Right forelimb (tissue), 1 donor: ENCODE results near the gene ANKLE1.

Experiments
- DNase-seq: peaks from one replicate; pipeline ENCODE4 v3.0.0-alpha.2; 2018

Gene ANKLE1, protein sequence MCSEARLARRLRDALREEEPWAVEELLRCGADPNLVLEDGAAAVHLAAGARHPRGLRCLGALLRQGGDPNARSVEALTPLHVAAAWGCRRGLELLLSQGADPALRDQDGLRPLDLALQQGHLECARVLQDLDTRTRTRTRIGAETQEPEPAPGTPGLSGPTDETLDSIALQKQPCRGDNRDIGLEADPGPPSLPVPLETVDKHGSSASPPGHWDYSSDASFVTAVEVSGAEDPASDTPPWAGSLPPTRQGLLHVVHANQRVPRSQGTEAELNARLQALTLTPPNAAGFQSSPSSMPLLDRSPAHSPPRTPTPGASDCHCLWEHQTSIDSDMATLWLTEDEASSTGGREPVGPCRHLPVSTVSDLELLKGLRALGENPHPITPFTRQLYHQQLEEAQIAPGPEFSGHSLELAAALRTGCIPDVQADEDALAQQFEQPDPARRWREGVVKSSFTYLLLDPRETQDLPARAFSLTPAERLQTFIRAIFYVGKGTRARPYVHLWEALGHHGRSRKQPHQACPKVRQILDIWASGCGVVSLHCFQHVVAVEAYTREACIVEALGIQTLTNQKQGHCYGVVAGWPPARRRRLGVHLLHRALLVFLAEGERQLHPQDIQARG

DNA sequence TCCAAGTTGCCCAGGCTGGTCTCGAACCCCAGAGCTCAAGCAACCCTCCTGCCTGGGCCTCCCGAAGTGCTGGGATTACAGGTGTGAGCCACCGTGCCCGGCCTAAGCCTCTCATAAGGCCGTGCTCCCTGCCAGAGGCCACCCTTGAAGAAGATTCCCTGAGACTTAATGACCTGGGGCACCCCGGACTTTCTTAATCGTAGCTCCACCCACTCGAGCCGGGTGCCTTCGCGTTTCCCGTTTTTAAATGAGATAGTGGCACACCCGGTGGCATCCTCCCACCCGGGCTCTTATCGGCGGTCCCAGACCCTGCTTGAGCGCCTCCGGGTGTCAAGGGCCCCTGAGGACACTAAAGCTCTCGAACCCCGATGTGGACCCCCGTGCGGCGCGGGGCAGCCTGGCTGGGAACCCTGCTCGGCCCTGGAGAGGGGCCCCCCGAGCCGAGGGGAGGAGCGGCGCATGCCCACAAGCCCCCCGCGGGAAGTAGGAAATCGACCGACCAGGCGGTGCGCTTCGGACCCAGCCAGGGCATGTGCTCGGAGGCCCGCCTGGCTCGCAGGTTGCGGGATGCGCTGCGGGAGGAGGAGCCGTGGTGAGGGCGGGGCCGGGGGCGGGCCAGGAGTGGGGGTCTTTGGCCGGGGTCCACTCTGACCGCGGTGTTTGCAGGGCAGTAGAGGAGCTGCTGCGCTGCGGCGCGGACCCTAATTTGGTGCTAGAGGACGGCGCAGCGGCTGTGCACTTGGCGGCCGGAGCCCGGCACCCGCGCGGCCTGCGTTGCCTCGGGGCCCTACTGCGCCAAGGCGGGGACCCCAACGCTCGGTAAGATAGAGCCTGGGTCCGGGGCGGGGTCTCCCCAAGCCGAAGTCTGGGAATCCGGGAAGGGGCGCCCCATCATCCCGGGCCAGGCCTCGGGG lies at the start of gene ANKLE1:
ANKLE1 (plus strand) TSS at position 511 of the 914 bp plus-strand sequence; CDS start at position 531, 20 bp downstream.
- DNase-seq = no peak

DNA sequence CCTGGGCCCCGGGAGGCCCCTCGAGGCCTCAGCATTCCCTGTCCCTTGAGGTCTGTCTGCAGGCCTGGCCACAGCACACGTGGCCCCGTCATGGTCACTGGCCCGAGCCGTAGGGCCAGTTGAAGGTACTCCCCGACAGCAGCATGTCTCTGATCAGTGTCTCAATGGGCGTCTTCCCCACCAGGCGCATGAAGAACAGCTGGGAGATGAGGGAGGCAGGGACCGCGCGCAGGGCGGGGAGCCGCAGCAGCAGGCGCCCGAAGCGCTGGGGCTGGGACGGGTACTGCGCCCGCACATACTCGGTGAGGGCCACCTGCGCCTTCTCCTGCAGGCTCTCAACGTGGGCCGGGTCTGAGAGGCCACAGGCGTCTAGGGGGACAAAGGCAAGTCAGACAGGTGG lies 49.4 kb upstream of the ANKLE1 start:
- no peak for DNase-seq

DNA sequence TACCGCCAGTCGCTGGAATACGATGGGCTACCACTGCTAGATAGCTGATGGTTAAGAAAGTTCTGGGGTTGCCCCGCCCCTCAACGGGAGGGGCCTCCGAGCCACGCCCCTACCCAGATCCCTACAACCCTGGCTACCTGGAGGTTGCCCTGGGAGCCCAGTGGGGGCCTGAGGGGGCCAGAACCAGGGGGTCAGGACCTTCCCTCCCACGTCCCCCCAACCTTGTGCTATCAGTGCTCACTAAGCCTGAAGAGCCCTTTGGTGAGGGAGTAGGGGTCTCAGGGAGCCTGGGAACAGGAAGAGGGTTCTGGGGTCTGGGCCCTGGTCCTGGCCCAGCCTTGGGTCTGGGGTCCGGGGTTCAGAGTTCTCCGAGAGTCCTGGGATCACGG lies 46.8 kb upstream of the ANKLE1 start:
- DNase-seq = no peak

DNA sequence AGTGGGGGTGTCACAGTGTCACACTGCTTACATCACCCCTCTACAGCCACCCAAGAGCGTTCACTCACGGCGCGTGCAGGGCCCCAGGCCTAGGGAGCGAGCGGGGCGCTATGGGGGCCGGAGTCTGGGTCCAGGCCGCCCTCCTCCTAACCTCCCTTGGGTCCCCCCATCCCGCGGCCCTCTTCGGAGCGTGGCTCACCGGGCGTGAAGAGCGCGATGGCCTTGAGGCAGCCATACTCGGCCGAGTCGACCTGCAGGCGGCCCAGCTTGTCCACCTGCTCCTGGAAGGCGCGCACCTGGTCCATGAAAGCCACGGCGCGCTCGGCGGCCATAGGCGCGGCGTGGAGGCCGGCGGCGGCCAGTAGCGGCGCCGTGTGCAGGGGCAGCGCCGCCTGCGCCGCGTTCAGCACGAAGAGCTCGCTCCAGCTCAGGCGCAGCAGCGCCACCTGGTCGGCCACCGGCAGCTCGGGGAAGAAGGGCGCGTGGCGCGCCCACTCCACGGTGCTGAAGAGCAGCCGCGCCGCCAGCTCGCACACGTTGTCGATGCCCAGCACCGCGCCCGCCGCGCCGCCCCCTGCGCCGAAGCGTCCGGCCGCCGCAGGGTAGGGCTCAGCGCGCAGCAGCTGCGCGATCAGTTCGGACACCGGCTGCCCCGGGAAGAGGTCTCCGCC lies 46.3 kb upstream of the ANKLE1 start:
- peak; percentile 81 for DNase-seq

DNA sequence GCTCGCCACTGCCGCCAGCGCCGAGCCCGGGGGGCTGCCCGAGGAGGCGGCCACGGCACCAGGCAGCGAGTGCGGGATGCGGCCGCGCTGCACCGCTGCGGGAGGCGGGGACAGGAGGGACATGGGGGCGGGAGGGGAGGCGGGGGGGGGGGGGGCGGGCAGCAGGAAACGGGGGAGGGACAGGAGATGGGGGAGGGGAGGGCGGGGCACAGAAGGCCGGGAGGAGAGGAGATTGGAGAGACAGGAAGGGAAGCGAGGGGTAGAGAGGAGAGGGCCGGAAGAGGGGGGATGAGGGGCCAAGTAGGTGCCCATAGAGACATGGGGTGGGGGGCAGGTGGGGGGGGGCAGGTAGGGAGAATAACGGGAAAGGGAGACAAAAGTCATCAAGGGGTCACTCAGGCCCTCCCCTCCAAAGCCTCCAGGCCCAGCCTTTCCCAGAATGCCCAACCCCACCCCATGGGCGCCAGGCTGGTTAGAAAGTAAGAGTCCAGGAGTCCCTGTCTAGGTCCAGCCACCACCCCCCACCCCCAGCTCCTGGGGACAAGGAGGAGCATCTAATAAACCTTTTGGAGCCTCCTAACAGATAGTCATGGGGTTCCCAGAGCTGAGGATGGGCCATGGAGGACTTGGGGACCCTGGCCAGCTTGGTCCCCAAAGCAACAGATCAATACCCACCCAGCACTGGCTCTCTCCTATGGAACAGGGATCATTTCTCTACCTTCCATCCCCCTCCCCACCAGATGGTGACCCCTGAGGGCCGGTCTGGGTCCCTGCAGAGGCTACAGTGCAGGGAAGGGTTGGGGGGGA lies 45.5 kb upstream of the ANKLE1 start:
- DNase-seq = no peak

DNA sequence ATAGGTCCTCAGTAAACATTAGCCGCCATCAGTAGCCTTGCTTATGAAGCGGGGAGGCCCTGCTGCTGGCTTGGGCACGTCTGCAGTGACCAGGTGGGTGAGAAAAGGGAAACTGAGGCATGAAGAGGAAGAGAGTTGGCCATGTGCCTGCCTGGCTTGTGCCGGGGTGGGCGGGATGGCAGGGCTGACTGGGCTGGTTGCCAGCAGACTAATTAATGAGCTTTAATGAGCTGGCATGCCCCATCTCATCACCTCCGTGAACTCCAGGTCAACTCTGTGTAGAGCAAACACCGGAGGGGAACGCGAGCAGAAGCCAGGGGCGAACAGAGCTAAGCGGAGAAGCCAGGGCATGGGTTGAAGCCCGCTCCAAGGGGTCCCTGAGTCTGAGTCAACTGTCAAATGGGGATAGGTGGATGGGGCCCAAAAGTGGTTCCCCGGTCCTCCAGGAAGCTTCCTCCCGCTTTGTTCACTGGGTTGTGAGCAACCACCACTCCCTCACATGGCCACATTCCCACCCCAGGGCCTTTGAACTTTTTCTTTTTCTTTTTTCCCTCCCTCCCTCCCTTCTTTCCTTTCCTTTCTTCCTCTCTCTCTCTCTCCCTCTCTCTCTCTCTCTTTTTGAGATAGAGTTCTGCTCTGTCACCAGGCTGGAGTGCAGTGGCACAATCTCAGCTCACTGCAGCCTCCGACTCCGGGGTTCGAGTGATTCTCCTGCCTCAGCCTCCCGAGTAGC lies 44.7 kb upstream of the ANKLE1 start:
- no peak for DNase-seq

DNA sequence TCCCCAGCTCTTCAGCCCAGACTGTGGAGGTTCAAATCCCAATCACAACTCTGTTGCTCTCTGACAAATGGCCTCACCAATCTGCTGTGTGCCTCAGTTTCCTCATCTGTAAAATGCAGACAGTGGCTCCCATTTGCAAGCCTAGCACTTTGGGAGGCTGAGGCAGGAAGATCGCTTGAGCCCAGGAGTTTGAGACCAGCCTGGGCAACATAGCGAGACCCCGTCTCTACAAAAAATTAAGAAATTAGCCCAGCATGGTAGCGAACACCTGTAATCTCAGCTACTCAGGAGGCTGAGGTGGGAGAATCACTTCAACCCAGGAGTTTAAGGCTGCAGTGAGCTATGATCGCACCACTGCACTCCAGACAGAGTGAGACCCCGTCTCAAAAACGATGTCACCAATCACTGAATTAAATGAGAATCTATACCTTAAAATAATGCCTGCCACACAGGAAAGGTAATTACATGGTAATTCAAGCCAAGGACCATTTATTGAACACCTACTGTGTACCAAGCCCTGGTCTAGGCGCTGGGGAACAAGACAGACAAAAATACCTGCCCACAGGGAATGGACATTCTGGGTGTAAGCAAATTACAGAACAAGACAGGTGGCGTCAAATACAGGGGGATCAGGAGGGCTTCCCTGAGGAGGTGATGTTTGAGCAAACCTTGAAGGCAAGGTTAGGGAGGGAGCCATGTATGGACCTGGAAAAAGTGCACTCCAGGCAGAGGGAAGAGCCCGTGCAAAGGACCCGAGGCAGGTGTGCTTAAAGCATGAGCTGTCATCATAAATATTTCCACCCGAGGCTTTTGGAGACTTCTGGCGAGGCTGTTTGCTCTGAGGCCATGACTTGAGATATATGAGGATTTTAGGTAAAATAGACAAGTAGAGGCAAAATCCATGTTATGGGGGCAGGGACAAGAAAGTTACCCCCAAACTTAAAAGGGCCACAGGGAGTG lies 43.7 kb upstream of the ANKLE1 start:
- DNase-seq = no peak

DNA sequence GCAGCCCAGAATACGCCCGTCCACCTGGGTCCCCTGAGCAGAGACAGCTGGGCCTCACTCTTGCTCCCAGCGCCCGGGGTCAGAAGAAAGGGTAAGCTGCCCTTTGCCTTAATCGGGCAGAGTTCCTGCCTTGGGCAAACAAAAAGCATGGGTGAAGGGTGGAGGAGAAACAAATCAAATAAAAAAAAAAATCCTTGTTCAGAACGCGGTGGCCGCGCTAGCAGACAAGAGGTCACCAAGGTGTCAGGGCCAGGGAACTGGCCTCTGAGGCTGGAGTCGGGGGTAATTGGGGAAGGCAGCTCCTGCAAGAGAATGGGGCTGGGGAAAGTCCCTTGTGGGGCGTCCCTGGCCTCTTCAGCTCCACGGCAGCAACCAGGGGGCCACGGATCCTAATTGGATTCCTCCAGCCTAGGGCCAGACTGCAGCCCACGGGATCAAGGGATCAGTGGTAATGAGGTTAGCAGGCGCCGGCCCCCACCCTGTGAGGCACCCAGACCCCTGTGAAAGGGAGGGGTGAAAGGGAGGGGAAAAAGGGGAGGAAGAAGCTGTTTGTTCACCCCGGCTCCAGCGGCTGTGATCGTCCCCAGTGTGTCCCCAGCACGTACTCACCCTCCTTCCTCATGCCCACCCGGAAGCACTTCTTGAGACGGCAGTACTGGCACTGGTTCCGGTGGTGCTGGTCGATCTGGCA lies 41.5 kb upstream of the ANKLE1 start:
- no peak for DNase-seq

DNA sequence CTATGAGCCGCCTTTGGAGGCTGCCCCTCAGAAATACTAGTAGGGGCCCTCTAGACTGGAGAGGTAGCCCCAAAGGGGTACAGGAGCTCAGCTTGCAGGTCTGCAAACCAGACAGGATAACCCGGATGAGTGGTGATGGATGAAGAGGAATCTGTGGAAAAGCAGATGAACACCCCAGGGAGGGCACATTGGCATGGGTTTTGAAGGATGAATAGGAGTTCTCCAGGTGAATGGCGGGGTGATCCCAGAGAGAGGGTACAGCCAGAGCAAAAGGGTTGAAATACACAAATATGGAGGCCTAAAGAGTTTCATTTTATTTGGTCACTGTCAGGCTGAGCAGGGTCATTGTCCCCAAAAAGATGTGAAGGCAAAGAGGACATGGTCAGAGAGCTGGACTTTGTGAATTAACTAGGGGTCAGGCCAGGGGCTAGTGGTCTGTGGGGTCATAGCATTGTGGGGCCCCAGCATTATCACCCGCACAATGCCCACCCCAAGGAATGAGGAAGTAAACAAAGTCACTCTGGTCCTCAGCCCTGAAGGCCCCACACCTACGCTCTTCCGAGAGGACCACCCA lies 40.8 kb upstream of the ANKLE1 start:
- DNase-seq = no peak

DNA sequence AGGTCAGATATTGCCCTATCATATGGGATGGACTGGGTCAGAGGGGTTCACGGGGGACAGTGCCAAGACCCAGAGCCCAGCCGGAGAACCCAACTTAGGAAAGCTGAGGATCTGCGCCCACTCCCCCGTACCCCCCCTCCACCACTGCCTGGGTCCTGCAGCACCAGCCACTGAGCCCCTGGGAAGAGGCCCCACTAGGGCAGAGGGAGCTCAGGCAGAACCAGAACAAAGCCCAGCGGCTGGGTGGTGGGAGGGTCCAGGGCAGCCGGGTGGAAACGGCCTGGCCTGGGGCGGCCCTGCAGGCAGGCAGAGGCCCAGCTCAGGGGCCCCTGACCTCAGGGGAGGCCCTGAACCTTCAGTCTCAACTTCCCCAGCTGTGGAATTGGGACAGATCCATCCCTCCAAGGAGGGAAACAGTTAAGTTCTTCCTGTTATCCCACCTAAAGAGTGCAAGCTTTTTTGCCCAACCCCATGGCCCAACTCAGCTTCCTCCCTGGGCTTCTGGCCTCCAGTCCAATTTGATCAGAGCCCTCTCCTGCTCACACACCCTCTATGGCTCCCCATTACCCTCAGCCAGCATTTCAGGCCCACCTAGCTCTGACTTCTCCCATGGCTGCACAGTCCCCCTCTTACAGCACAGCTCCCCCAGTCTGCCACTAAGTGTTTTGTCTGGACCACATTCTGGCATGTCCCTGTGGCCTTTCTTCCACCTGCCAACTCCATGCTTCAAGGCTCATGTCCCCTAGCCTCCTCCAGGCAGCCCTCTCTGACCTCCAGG lies 39.1 kb upstream of the ANKLE1 start:
- no peak for DNase-seq

DNA sequence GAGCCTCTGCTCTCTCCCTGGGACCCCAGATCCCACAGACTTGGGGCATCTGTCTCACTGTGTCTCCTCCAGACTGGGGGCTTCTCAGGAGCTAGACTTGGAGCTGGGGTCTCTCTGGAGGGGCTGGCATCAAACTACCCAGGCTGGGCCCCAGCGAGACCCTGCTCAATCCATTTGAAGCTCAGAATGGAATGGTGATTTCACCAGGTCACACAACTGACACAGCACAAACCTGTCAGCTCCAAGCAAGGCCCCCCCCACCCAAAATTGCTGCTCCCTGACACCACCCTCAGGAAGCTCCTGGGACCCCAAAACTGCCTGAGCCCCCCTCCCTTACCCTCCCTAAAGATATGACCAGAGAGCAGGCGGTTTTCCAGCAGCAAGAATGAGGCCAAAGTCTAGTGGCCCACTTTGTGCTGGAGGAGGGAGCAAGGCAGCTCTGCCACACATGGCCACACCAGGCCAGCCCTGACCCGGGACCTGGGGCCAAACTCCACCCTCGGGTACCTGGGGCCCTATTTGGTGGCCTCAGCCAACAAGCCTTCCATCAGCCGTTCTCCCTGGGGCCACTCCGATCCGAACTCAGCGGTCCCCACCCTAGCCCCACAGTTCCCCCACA lies 38.4 kb upstream of the ANKLE1 start:
- no peak for DNase-seq

DNA sequence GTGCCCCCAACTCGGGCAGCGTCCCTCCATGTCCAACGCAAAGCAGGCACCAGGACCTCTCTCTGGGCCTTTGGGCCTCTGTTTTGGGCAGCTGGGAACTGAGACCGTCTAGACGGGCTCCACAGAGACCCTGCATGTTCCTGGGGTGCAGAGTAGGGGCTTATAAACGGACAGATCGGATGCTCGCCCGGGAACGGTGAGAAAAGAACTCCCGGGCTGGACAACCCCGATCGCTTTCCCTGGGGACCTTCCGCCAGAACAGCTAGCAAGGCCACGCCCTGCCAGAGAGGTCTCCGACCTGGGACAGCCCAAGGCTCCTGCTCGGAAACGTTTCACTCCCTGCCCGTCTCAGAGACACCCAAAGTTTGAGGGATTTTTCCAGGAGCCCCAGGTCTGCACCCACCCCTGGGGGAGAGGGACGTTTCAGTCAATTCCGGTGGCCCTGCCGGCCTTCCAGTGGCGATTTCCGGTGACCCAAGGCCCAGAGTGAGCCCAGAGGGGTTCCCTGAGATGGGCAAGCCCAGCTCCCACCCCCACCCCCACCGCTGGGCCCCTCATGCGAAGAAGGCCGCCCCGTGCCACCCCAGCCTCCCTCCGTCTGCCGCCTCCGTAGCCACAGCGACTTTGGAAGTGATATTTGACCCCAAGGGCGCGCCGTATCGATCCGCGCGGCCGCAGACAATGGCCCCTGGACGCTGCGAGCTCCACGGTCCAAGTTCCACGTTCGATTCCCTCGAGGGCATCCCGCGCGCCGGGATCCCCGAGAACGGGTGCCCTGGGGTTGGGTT lies 37.7 kb upstream of the ANKLE1 start:
- no peak for DNase-seq

DNA sequence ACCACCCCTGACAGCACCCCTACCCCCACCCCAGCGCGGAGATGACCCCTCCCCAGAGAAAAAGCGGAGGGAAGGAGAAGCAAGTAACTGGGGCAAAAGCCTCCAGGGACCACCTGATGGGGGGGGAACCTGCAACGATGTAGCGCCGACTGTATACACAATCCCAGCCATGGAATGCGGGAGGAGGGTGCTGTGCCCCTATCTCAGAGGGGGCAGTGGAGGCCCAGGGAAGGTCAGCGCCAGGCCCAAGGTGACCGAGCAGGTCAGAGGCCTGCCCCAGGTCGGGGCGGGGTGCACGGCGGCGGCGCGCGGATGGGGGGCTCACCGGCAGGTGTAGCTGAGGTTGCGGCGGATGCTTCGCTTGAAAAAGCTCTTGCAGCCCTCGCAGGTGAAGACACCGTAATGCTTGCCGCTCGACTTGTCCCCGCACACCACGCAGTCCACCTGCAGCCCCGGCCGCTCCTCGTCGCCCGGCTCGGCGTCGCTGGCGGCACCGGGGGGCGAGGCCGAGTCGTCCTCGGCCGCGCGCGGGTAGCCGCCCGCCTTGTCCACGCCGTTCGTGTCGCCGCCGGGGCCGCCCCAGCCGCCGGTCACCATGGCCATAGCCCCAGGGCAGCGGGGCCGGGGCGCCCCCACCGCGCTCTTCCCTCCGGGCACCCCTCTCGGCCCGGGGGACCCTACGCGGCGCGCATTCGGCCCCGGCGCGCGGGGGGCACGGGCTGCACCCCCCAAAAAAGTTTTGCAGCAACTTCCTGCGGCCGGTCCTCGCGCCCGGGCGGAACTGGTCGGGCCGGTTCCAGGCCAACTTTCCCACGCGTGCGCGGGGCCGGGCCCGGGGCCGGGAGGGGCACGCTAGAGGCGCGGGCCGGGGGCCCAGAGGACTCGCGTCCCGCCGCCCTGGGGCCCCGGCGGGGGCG lies 36.8 kb upstream of the ANKLE1 start:
- DNase-seq = no peak

DNA sequence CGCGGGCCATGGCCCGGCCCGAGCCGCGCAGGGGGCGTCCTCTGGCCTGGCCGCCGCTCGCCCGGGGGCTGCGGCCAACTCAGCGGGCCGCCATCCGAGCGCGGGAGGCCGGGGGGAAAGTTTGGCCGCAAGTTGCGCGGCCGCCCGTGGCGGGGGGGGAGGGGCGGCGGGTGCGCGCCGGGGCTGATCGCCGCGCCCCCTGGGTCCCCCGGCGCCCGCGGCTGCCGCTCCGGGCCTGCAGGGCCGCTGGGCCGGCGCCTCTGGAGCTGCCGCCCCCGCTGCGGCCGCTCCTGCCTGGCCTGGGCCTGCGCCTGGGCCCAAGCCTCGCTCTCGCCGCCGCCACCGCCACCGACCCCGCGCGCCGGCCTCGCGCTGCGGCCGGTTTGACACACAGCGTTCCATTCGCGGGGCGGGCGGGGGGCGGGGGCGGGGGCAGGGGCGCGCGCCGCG lies 36.1 kb upstream of the ANKLE1 start, which contains the start of gene NR2F6:
NR2F6 (minus strand) TSS at position 385 of the 450 bp plus-strand sequence. CDS start 699 bp downstream, outside the sequence.
- no peak for DNase-seq

DNA sequence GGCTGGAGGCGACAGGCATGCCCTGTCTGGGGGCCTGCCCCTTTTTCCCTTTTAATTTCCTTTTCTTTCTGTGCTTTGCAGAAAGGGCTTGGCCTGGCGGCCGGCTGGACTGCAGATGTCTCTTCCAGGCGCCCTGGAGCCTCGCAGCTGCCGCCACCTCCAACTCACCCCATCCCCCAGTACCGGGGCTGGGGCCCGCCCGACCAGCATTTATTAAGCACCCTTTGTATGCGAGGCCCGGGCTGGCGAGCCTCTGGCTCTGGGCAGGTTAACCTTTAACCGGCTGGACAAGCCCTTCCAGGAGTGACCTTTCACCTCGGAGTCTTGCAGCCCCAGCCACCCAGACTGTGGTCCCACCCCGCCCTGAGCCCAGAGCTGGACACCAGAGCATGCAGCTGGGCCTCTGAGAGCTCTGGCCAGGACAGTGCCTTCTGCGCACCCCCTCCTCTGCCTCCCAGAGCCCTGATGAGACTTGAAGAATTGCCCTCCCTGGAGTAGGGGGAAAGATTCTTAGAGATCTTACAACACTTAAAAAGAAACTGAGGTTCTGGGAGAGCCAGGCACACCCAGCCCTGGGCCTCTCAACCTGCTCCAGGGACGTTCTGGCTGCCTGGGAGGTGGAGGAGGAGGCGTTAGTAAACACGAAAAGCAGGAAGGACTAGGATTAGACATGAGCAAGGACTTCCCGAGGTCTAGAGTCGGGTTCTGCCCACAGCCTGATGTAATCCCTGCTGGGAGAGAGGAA lies 34.8 kb upstream of the ANKLE1 start:
- no peak for DNase-seq
